Measurements from ENCODE around the gene ELMO3. TPM values are rescaled to one million over a fixed set of nuclear protein-coding genes. Genes with fewer than 3 reads are reported as not detected.
A peak's percentile ranks its signal among the peaks of the same experiment; 100 is the strongest.

ELMO3 gene
- total and polyA plus RNA-seq, 2 of the 13 experiments (the other 11 are each of a cell fraction or from before 2014, with no cell fraction given) = 2.6 to 4.0 TPM

- WGBS (ENCODE audit: low lambda C conversion rate) = 89% methylated on average over 12 of the region's 16 CpGs
- in situ Hi-C loops (cut with HindIII; ENCODE audit: extremely low pct_ligation_motif_present, low pct_unique_long_range_greater_than_20kb) (no loop called here), intact Hi-C loops (cut with micrococcal nuclease; ENCODE audit: unreplicated experiment) (no loop called here)
- CTCF ChIA-PET (ENCODE audit: low intra/inter-chr PET ratio, low total read pairs) = no interaction called here
- POLR2A ChIA-PET = interaction anchor here (0.6 to 1.4 kb wide), 3 partner anchors 10 to 30 kb away, joined by 3 to 4 read pairs (median 3); partner anchors contain the start of genes FHOD1 and TMEM208
- H3K4me1 ChIP-seq (ENCODE audit: insufficient read depth, low read length) = peaks cover 21% of the 10 kb centered on the region
- H3K4me2 ChIP-seq (ENCODE audit: low read depth, low read length) = no peak overlapping the region
- TF ChIP-seq NR2C2 (CRISPR knock-in tag; IDR thresholded peaks at IDR 0.05; ENCODE audit: borderline replicate concordance) = no peak
- 0 out of 2 replicates have a peak, but pooled peaks have one; percentile 27 for TF ChIP-seq NRL (CRISPR knock-in tag; IDR thresholded peaks at IDR 0.05; ENCODE audit: borderline replicate concordance)
- no peak overlapping the region for H3K27ac ChIP-seq (ENCODE audit: extremely low read length, insufficient read depth, low read length)
- H3K79me2 ChIP-seq (ENCODE audit: insufficient read depth, low read length) = no peaks in the 10 kb centered on the region
- FAIRE-seq = no peak
- H3K36me3 ChIP-seq (replicated peaks in 1 of 2; ENCODE audit: control insufficient read depth in 1 of 2, insufficient read depth in 2 of 2, low read length in 2 of 2) = peaks cover 30 to 45% of the 10 kb centered on the region in 2 experiments
- DNase-seq (ENCODE audit: low spot score) = no peak
- no peak for ATAC-seq
- no TSS peak for BruUV-seq (replicated peaks)
- no peaks in the 10 kb centered on the region for H3K27me3 ChIP-seq (ENCODE audit: control insufficient read depth in 1 of 2, insufficient read depth in 2 of 2, low read length in 2 of 2)
- H4K20me1 ChIP-seq (ENCODE audit: insufficient read depth, low read length) = no peaks in the 10 kb centered on the region
- no peak overlapping the region for H3K9ac ChIP-seq (ENCODE audit: insufficient read depth, low read depth, low read length)
- no peak overlapping the region for H3K4me3 ChIP-seq (replicated peaks in 1 of 3; ENCODE audit: insufficient read depth in 1 of 3, low read depth in 2 of 3, low read length in 3 of 3)
- no peak overlapping the region for H2AFZ ChIP-seq (ENCODE audit: low read length)
- H3K9me3 ChIP-seq (ENCODE audit: low read length) = no peaks in the 10 kb centered on the region
Observed at GRCh38 chr16:67237396-67238277, 38.7 kb downstream of the ELMO3 start.

- Histone ChIP-seq H3K4me1 (ENCODE audit: insufficient read depth, low read length) (peaks cover 21% of the 10 kb centered on the region), H3K79me2 (ENCODE audit: insufficient read depth, low read length) (no peaks in the 10 kb centered on the region), H3K9me3 (ENCODE audit: low read length) (no peaks in the 10 kb centered on the region), H2AFZ (ENCODE audit: low read length) (no peak overlapping the region), H4K20me1 (ENCODE audit: insufficient read depth, low read length) (no peaks in the 10 kb centered on the region), H3K4me3 (replicated peaks in 1 of 3; ENCODE audit: insufficient read depth in 1 of 3, low read depth in 2 of 3, low read length in 3 of 3) (no peak overlapping the region), H3K36me3 (replicated peaks in 1 of 2; ENCODE audit: control insufficient read depth in 1 of 2, insufficient read depth in 2 of 2, low read length in 2 of 2) (peaks cover 30 to 45% of the 10 kb centered on the region in 2 experiments), H3K9ac (ENCODE audit: insufficient read depth, low read depth, low read length) (no peak overlapping the region), H3K27ac (ENCODE audit: extremely low read length, insufficient read depth, low read length) (no peak overlapping the region), H3K27me3 (ENCODE audit: control insufficient read depth in 1 of 2, insufficient read depth in 2 of 2, low read length in 2 of 2) (no peaks in the 10 kb centered on the region), H3K4me2 (ENCODE audit: low read depth, low read length) (no peak overlapping the region)
- in situ Hi-C loops (cut with HindIII; ENCODE audit: extremely low pct_ligation_motif_present, low pct_unique_long_range_greater_than_20kb) = no loop called here
- WGBS (ENCODE audit: low lambda C conversion rate) = 97% methylated on average over 3 of the region's 3 CpGs
- no TSS peak for BruUV-seq (replicated peaks)
- intact Hi-C loops (cut with micrococcal nuclease; ENCODE audit: unreplicated experiment) = no loop called here
- DNase-seq (ENCODE audit: low spot score) (no peak), ATAC-seq (no peak), FAIRE-seq (no peak)
- ChIA-PET POLR2A (interaction anchor here (0.6 to 1.4 kb wide), 3 partner anchors 9 to 30 kb away, joined by 3 to 4 read pairs (median 3); partner anchors contain the start of genes FHOD1 and TMEM208), CTCF (ENCODE audit: low intra/inter-chr PET ratio, low total read pairs) (no interaction called here)
- TF ChIP-seq ZSCAN31 (CRISPR knock-in tag; IDR thresholded peaks at IDR 0.05; ENCODE audit: low read depth) (no peak), ZNF33A (CRISPR knock-in tag; IDR thresholded peaks at IDR 0.05; ENCODE audit: borderline replicate concordance) (no peak), PAXIP1 (CRISPR knock-in tag; conservative IDR thresholded peaks at IDR 0.05) (no peak), ZNF629 (CRISPR knock-in tag; conservative IDR thresholded peaks at IDR 0.05) (no peak), HMG20A (CRISPR knock-in tag; IDR thresholded peaks at IDR 0.05; ENCODE audit: borderline replicate concordance) (no peak)
- TF ChIP-seq, protein P1, sequence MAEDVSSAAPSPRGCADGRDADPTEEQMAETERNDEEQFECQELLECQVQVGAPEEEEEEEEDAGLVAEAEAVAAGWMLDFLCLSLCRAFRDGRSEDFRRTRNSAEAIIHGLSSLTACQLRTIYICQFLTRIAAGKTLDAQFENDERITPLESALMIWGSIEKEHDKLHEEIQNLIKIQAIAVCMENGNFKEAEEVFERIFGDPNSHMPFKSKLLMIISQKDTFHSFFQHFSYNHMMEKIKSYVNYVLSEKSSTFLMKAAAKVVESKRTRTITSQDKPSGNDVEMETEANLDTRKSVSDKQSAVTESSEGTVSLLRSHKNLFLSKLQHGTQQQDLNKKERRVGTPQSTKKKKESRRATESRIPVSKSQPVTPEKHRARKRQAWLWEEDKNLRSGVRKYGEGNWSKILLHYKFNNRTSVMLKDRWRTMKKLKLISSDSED (CRISPR knock-in tag; IDR thresholded peaks at IDR 0.05) = no peak
- TF ChIP-seq, protein P2, sequence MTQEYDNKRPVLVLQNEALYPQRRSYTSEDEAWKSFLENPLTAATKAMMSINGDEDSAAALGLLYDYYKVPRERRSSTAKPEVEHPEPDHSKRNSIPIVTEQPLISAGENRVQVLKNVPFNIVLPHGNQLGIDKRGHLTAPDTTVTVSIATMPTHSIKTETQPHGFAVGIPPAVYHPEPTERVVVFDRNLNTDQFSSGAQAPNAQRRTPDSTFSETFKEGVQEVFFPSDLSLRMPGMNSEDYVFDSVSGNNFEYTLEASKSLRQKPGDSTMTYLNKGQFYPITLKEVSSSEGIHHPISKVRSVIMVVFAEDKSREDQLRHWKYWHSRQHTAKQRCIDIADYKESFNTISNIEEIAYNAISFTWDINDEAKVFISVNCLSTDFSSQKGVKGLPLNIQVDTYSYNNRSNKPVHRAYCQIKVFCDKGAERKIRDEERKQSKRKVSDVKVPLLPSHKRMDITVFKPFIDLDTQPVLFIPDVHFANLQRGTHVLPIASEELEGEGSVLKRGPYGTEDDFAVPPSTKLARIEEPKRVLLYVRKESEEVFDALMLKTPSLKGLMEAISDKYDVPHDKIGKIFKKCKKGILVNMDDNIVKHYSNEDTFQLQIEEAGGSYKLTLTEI (CRISPR knock-in tag; conservative IDR thresholded peaks at IDR 0.05) = no peak
Observed at GRCh38 chr16:67238278-67238575, 39.3 kb downstream of the ELMO3 start.

Measured in HepG2 (cell line).